Measurements from ENCODE around the gene ZBTB38.

Gene ZBTB38

DNA sequence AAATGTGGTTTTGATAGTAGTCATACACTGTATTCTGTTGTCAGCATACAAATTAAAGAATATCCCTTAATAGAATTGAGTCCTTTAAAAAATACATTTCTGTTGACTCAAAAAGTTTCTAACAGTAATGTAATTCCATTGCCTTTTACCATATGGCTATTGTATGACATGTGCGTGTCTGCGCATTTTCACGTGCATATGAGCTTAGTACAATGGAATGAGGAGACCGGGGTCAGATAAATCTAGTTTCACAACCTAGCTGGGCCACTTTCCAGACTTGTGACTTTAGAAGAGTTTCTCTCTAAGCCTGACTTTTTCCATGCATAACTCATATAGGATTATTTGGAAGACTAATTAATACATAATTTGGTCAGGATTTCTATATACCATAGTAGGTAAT is 38.7 kb downstream of the ZBTB38 start:
- H3K18ac ChIP-seq (ENCODE audit: low read length), result no peak overlapping the region
- no peak overlapping the region for H4K8ac ChIP-seq (ENCODE audit: low read depth, low read length)
- H3K14ac ChIP-seq (ENCODE audit: low read length), result no peak overlapping the region
- H3K4ac ChIP-seq (ENCODE audit: low read depth, low read length), result no peak overlapping the region
- H3K23ac ChIP-seq (ENCODE audit: low read length), result no peak overlapping the region
- H2BK12ac ChIP-seq (ENCODE audit: low read length), result no peak overlapping the region
- H3K36me3 ChIP-seq (ENCODE audit: control insufficient read depth in 1 of 2, insufficient read depth in 2 of 2, low read length in 2 of 2), result peaks cover 12 to 18% of the 10 kb centered on the region in 2 experiments
- no peak overlapping the region for H3K27ac ChIP-seq (ENCODE audit: low read depth, low read length)
- WGBS (ENCODE audit: extremely low coverage, insufficient coverage, insufficient read length), result no CpG with 5 or more reads among the region's 4 CpGs
- no peak overlapping the region for H2BK120ac ChIP-seq (ENCODE audit: insufficient read depth, low read length, poor library complexity)
- H4K91ac ChIP-seq (ENCODE audit: low read depth, low read length), result no peak overlapping the region
- H3K4me2 ChIP-seq (ENCODE audit: low read length), result no peak overlapping the region
- no peaks in the 10 kb centered on the region for H3K9me3 ChIP-seq (ENCODE audit: insufficient read depth, low read depth, low read length)
- no peaks in the 10 kb centered on the region for H3K27me3 ChIP-seq (ENCODE audit: insufficient read depth, low read length)
- H3K9ac ChIP-seq (ENCODE audit: low read length), result no peak overlapping the region
- H3K79me1 ChIP-seq (ENCODE audit: low read length), result peaks cover 15% of the 10 kb centered on the region
- H2BK5ac ChIP-seq (ENCODE audit: low read depth, low read length, poor library complexity), result no peak overlapping the region
- DNase-seq, result peak; percentile 86 to 93
- H2AFZ ChIP-seq (ENCODE audit: insufficient read depth, low read length, poor library complexity), result no peak overlapping the region
- H3K4me3 ChIP-seq (ENCODE audit: low read depth, low read length), result no peak overlapping the region
- no peak overlapping the region for H2AK5ac ChIP-seq (ENCODE audit: low read length)
- peaks cover 5 to 9% of the 10 kb centered on the region in 2 experiments for H3K4me1 ChIP-seq (ENCODE audit: control insufficient read depth in 1 of 2, insufficient read depth in 2 of 2, low read length in 2 of 2)
- peaks cover 6% of the 10 kb centered on the region for H3K79me2 ChIP-seq (ENCODE audit: control insufficient read depth, insufficient read depth, low read length, poor library complexity)
- no peak overlapping the region for H4K12ac ChIP-seq (ENCODE audit: low read depth, low read length)

DNA sequence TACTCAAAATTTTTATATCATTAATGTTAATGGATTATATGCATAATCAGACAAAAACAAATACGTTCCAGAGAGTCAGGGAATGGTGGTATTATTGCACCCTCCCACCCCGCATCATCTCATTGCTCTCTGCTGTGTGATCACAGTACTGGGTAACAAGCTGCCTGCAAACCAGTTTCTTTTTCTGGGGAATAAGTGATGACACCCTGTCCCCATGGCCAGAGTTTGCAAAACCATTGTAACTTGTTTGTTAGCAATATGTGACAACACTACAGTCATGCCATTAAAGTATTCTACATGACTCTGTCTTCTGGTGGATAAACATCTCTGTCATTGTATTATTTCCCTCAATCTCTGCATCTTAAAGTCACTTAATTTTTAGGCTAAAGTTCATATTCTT is 39.5 kb downstream of the ZBTB38 start:
- no peak overlapping the region for H3K14ac ChIP-seq (ENCODE audit: low read length)
- WGBS (ENCODE audit: extremely low coverage, insufficient coverage, insufficient read length), result no CpG with 5 or more reads among the region's 2 CpGs
- H2BK120ac ChIP-seq (ENCODE audit: insufficient read depth, low read length, poor library complexity), result no peak overlapping the region
- H3K79me2 ChIP-seq (ENCODE audit: control insufficient read depth, insufficient read depth, low read length, poor library complexity), result peaks cover 3% of the 10 kb centered on the region
- H3K18ac ChIP-seq (ENCODE audit: low read length), result no peak overlapping the region
- H3K9ac ChIP-seq (ENCODE audit: low read length), result no peak overlapping the region
- peaks cover 5 to 10% of the 10 kb centered on the region in 2 experiments for H3K4me1 ChIP-seq (ENCODE audit: control insufficient read depth in 1 of 2, insufficient read depth in 2 of 2, low read length in 2 of 2)
- H3K27ac ChIP-seq (ENCODE audit: low read depth, low read length), result no peak overlapping the region
- no peak overlapping the region for H2BK12ac ChIP-seq (ENCODE audit: low read length)
- no peak overlapping the region for H3K4me2 ChIP-seq (ENCODE audit: low read length)
- no peak overlapping the region for H3K23ac ChIP-seq (ENCODE audit: low read length)
- H2BK5ac ChIP-seq (ENCODE audit: low read depth, low read length, poor library complexity), result no peak overlapping the region
- peaks cover 8% of the 10 kb centered on the region for H3K79me1 ChIP-seq (ENCODE audit: low read length)
- no peak overlapping the region for H2AK5ac ChIP-seq (ENCODE audit: low read length)
- H3K4ac ChIP-seq (ENCODE audit: low read depth, low read length), result no peak overlapping the region
- peak in 1 of 2 donors; percentile 53 for DNase-seq
- no peaks in the 10 kb centered on the region for H3K9me3 ChIP-seq (ENCODE audit: insufficient read depth, low read depth, low read length)
- H3K4me3 ChIP-seq (ENCODE audit: low read depth, low read length), result no peak overlapping the region
- H3K27me3 ChIP-seq (ENCODE audit: insufficient read depth, low read length), result no peaks in the 10 kb centered on the region
- peaks cover 12 to 19% of the 10 kb centered on the region in 2 experiments for H3K36me3 ChIP-seq (ENCODE audit: control insufficient read depth in 1 of 2, insufficient read depth in 2 of 2, low read length in 2 of 2)
- no peak overlapping the region for H4K12ac ChIP-seq (ENCODE audit: low read depth, low read length)
- H4K91ac ChIP-seq (ENCODE audit: low read depth, low read length), result no peak overlapping the region
- no peak overlapping the region for H4K8ac ChIP-seq (ENCODE audit: low read depth, low read length)
- no peak overlapping the region for H2AFZ ChIP-seq (ENCODE audit: insufficient read depth, low read length, poor library complexity)

GRCh38 chr3:141408596-141408995 is 40.3 kb downstream of the ZBTB38 start:
- Histone ChIP-seq H3K14ac (ENCODE audit: low read length) (no peak overlapping the region), H3K23ac (ENCODE audit: low read length) (no peak overlapping the region), H2BK120ac (ENCODE audit: insufficient read depth, low read length, poor library complexity) (no peak overlapping the region), H2BK5ac (ENCODE audit: low read depth, low read length, poor library complexity) (no peak overlapping the region), H3K9me3 (ENCODE audit: insufficient read depth, low read depth, low read length) (no peaks in the 10 kb centered on the region), H4K12ac (ENCODE audit: low read depth, low read length) (no peak overlapping the region), H3K18ac (ENCODE audit: low read length) (no peak overlapping the region), H3K27ac (ENCODE audit: low read depth, low read length) (no peak overlapping the region), H4K91ac (ENCODE audit: low read depth, low read length) (no peak overlapping the region), H2AK5ac (ENCODE audit: low read length) (no peak overlapping the region), H3K27me3 (ENCODE audit: insufficient read depth, low read length) (no peaks in the 10 kb centered on the region), H2BK12ac (ENCODE audit: low read length) (no peak overlapping the region), H3K79me1 (ENCODE audit: low read length) (peaks cover 6% of the 10 kb centered on the region), H3K4me2 (ENCODE audit: low read length) (no peak overlapping the region), H2AFZ (ENCODE audit: insufficient read depth, low read length, poor library complexity) (no peak overlapping the region), H3K79me2 (ENCODE audit: control insufficient read depth, insufficient read depth, low read length, poor library complexity) (peaks cover 3% of the 10 kb centered on the region), H4K8ac (ENCODE audit: low read depth, low read length) (no peak overlapping the region), H3K4me1 (ENCODE audit: control insufficient read depth in 1 of 2, insufficient read depth in 2 of 2, low read length in 2 of 2) (peaks cover 5 to 13% of the 10 kb centered on the region in 2 experiments), H3K36me3 (ENCODE audit: control insufficient read depth in 1 of 2, insufficient read depth in 2 of 2, low read length in 2 of 2) (peaks cover 12 to 26% of the 10 kb centered on the region in 2 experiments), H3K4me3 (ENCODE audit: low read depth, low read length) (no peak overlapping the region), H3K4ac (ENCODE audit: low read depth, low read length) (no peak overlapping the region), H3K9ac (ENCODE audit: low read length) (no peak overlapping the region)
- DNase-seq, result no peak
- WGBS (ENCODE audit: extremely low coverage, insufficient coverage, insufficient read length), result no CpG with 5 or more reads among the region's 1 CpG

DNA sequence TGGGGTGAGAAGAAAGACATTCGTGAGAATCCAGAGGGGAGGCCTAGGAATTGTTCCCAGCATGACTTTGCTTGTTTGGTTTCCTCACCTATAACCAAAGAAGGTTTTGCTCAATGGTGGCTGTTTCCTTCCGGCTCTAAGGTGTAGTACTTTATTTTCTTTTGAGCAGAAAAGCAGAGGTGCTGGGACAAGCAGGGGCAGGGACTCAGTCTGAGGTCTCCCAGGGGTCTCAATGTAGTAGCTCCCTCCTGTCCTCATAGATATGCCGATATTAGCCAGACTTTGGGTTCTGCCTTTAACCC is 41.6 kb downstream of the ZBTB38 start:
- no peak overlapping the region for H3K9ac ChIP-seq (ENCODE audit: low read length)
- peak overlapping the region; percentile 13 for H4K8ac ChIP-seq (ENCODE audit: low read depth, low read length)
- H3K18ac ChIP-seq (ENCODE audit: low read length), result no peak overlapping the region
- DNase-seq, result no peak
- no peak overlapping the region for H3K23ac ChIP-seq (ENCODE audit: low read length)
- H3K4me3 ChIP-seq (ENCODE audit: low read depth, low read length), result no peak overlapping the region
- no peak overlapping the region for H2AFZ ChIP-seq (ENCODE audit: insufficient read depth, low read length, poor library complexity)
- peak overlapping the region; percentile 9 for H2AK5ac ChIP-seq (ENCODE audit: low read length)
- peaks cover 5 to 15% of the 10 kb centered on the region in 2 experiments for H3K4me1 ChIP-seq (ENCODE audit: control insufficient read depth in 1 of 2, insufficient read depth in 2 of 2, low read length in 2 of 2)
- no peak overlapping the region for H3K4ac ChIP-seq (ENCODE audit: low read depth, low read length)
- no peak overlapping the region for H3K4me2 ChIP-seq (ENCODE audit: low read length)
- peak overlapping the region; percentile 44 for H2BK5ac ChIP-seq (ENCODE audit: low read depth, low read length, poor library complexity)
- no peaks in the 10 kb centered on the region for H3K9me3 ChIP-seq (ENCODE audit: insufficient read depth, low read depth, low read length)
- peaks cover 7 to 24% of the 10 kb centered on the region in 2 experiments for H3K36me3 ChIP-seq (ENCODE audit: control insufficient read depth in 1 of 2, insufficient read depth in 2 of 2, low read length in 2 of 2)
- no peak overlapping the region for H2BK12ac ChIP-seq (ENCODE audit: low read length)
- peak overlapping the region; percentile 27 for H3K27ac ChIP-seq (ENCODE audit: low read depth, low read length)
- WGBS (ENCODE audit: extremely low coverage, insufficient coverage, insufficient read length), result no CpG with 5 or more reads among the region's 3 CpGs
- no peak overlapping the region for H3K14ac ChIP-seq (ENCODE audit: low read length)
- no peak overlapping the region for H4K12ac ChIP-seq (ENCODE audit: low read depth, low read length)
- H3K79me2 ChIP-seq (ENCODE audit: control insufficient read depth, insufficient read depth, low read length, poor library complexity), result peaks cover 3% of the 10 kb centered on the region
- no peaks in the 10 kb centered on the region for H3K27me3 ChIP-seq (ENCODE audit: insufficient read depth, low read length)
- peaks cover 6% of the 10 kb centered on the region for H3K79me1 ChIP-seq (ENCODE audit: low read length)
- H4K91ac ChIP-seq (ENCODE audit: low read depth, low read length), result peak overlapping the region; percentile 32
- H2BK120ac ChIP-seq (ENCODE audit: insufficient read depth, low read length, poor library complexity), result peak overlapping the region; percentile 30
